Measurements from ENCODE around the gene C11orf54. TPM values are rescaled to one million over a fixed set of nuclear protein-coding genes. Genes with fewer than 3 reads are reported as not detected.
A peak's percentile ranks its signal among the peaks of the same experiment; 100 is the strongest.

C11orf54 gene
- 26.4 TPM for total RNA-seq

- peak; percentile 98 for DNase-seq
Measured at GRCh38 chr11:93741094-93741881, at the start of gene C11orf54, which contains the start of gene TAF1D. C11orf54 (plus strand) TSS chr11:93741672; CDS start chr11:93747394, 5,722 bp downstream. TAF1D (minus strand) TSS chr11:93741495; CDS start chr11:93739304, 2,191 bp downstream.

GRCh38 chr11:93694109-93694508 is 47.4 kb upstream of the C11orf54 start:
- DNase-seq: no peak

- DNase-seq: no peak
Measured at GRCh38 chr11:93694557-93694956, 46.9 kb upstream of the C11orf54 start.

GRCh38 chr11:93697611-93698010 is 43.9 kb upstream of the C11orf54 start:
- no peak for DNase-seq

- DNase-seq: no peak
Measured at GRCh38 chr11:93700830-93701229, 40.6 kb upstream of the C11orf54 start.

GRCh38 chr11:93704237-93704636 is 37.2 kb upstream of the C11orf54 start:
- no peak for DNase-seq

GRCh38 chr11:93710239-93710638 is 31.2 kb upstream of the C11orf54 start:
- DNase-seq: no peak

GRCh38 chr11:93712678-93713077 is 28.8 kb upstream of the C11orf54 start:
- DNase-seq: no peak

GRCh38 chr11:93715797-93716396 is 25.6 kb upstream of the C11orf54 start:
- no peak for DNase-seq

- DNase-seq: no peak
Measured at GRCh38 chr11:93717501-93717900, 24.0 kb upstream of the C11orf54 start.

GRCh38 chr11:93718057-93718563 is 23.4 kb upstream of the C11orf54 start:
- no peak for DNase-seq

GRCh38 chr11:93719310-93719709 is 22.2 kb upstream of the C11orf54 start:
- DNase-seq: no peak

GRCh38 chr11:93720522-93720921 is 20.9 kb upstream of the C11orf54 start:
- DNase-seq: no peak

- DNase-seq: no peak
Measured at GRCh38 chr11:93724089-93724488, 17.4 kb upstream of the C11orf54 start.

GRCh38 chr11:93727985-93728791 is 13.3 kb upstream of the C11orf54 start:
- no peak for DNase-seq

- no peak for DNase-seq
Measured at GRCh38 chr11:93728792-93729128, 12.7 kb upstream of the C11orf54 start.

GRCh38 chr11:93729129-93729616 is 12.3 kb upstream of the C11orf54 start:
- DNase-seq: no peak

- no peak for DNase-seq
Measured at GRCh38 chr11:93730108-93731107, 11.1 kb upstream of the C11orf54 start.

- no peak for DNase-seq
Measured at GRCh38 chr11:93732237-93732892, 9.1 kb upstream of the C11orf54 start.

GRCh38 chr11:93733474-93733873 is 8.0 kb upstream of the C11orf54 start:
- DNase-seq: no peak
